GM18951 (cell line): Measurements from ENCODE around the gene DHRS2.
"Not testable (repeated sequence)": the region's sequence is repeated elsewhere in the genome, so short reads cannot be mapped to it uniquely, and the experiment has no call there.

Source experiments
- POLR2A ChIP-seq: IDR thresholded peaks from 4 replicates; pipeline ENCODE4 v1.6.1; 2011; ENCODE audit warnings: mild to moderate bottlenecking; ENCODE audit not compliant: insufficient read length, insufficient read depth; ENCODE audit errors: extremely low read depth
- in situ Hi-C: fragments of 300-500 bp; cut with MboI; formaldehyde crosslinking; loops from one replicate; pipeline ENCODE4 v1.12.0; 2022; ENCODE audit warnings: low sequenced_read_pairs, mixed read lengths, inconsistent platforms; ENCODE audit not compliant: unreplicated experiment

DHRS2 gene

DNA sequence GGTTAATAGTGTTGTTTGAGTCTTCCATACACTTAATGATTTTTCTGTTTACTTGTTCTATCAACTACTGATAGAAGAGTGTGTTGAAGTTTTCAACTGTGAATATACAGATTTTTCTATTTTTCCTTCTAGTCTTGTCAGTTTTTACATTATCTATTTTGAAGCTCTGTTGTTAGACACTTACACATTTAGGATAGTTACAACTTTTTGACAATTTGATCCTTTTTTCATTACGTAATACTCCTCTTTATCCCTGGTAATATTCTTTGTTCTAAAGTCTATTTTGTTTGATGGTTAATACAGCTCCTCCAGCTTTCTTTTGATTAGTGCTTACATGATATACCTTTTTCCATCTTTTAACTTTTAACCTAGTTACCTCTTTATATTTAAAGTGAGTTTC lies 45.2 kb downstream of the DHRS2 start:
- in situ Hi-C loops: no loop called here

DNA sequence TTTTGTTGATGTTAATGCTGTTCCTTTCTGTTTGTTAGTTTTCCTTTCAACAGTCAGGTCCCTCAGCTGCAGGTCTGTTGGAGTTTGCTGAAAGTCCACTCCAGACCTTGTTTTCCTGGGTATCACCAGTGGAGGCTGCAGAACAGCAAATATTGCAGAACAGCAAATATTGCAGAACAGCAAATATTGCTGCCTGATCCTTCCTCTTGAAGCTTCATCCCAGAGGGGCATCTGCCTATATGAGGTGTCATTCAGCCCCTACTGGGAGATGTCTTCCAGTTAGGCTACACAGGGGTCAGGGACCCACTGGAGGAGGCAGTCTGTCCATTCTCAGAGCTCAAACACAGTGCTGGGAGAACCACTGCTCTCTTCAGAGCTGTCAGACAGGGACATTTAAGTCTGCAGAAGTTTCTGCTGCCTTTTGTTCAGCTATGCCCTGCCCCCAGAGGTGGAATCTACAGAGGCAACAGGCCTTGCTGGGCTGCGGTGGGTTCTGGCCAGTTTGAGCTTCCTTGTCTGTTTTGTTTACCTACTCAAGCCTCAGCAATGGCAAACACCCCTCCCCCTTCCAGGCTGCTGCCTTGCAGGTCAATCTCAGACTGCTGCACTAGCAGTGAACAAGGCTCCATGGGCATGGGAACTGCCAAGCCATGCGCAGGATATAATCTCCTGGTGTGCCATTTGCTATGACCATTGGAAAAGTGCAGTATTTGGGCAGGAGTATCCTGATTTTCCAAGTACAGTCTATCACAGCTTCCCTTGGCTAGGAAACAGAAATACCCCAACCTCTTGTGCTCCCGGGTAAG lies 53.7 kb downstream of the DHRS2 start:
- in situ Hi-C loops: not testable (repeated sequence)

More for the DNA sequence above, 45.2 kb downstream of the DHRS2 start:
- TF ChIP-seq POLR2A: no peak

DNA sequence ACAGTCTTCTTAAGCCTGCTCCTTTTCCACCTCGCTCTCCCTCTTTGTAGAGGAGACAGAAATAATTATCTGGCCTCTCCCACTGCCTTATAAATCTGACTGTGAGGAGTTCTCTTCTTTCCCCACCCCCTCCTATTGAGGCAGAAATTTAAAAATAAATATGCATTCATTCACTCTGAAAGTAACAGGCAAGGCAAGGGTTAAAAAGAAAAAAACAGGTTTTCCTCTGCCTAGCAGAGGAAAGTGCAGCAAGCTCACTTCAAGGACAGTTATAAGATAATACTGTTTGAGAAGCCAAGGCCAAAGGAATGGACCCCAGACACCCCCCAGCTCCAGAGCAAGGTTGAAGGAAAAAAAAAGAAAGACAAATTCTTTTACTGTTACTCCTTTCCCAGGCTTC lies 56.3 kb downstream of the DHRS2 start:
- no peak for TF ChIP-seq POLR2A
- in situ Hi-C loops: no loop called here

DNA sequence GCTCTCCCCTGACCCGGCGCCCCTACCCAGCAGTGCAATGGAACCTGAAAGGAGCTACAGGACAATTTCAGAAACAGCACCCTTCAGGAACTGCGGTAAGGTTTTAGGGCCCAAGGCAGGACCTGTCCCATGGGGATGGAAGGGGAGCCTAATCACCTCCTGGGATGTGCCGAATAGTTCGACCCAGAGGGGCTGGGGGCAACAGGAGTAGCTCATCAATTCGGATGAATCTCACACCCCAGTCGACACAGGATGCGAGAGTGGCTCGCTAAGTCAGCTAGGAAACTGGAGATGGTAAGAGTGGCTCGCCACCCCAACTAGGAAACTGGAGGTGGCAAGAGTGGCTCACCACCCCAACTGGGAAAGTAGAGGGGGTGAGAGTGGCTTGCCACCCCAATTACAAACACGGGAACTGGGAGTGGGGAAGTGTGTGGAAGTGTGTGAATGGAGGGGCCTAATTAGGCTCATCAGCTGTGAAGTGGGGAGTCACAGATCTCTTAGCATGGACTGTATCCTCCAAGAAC lies 57.1 kb downstream of the DHRS2 start:
- in situ Hi-C loops: no loop called here
- TF ChIP-seq POLR2A: no peak

DNA sequence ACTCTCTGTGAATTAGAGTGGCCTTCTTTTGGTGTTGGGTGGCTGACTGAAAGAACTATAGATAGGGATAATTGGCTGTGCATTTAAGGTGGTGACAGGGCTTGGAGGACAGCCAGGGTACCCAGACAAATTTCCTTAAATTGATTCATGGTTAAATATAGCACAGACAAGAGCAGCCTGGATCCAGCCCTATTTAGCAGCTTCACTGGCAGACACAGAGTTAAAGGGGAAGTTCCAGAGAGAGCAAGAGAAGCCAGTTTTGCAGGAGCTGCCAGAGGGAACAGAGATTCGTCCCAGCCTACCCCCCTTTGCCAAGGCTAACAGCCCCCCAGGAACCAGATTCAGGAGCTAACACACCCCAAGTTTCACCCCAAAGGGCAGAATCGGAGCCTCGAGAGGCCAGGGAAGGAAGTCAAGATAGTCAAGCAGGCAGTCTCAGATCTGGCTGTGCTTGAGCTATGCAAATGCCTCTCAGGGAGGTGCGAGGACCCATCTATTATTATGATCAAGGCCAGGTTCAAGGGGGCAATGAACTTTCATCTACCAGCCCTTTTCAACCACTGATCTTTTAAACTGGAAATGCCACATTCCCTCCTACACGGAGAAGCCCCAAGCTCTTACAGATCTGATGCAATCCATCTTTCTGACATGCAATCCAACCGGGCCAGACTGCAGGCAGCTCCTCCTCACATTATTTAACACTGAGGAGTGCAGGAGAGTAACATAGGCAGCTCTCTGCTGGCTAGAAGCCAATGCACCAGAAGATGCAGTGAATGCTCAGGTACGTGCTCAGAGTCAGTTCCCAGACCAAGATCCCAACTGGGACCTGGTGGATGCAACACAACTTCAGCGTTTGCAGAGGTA lies 58.2 kb downstream of the DHRS2 start:
- in situ Hi-C loops: no loop called here
- TF ChIP-seq POLR2A: no peak
